Adrenal gland (tissue), 12 donors: Measurements from ENCODE around the gene NAALADL2. TPM values are rescaled to one million over a fixed set of nuclear protein-coding genes. Genes with fewer than 3 reads are reported as not detected.

ENCODE experiments used
- DNase-seq, 7 donors: peaks; one replicate each; pipeline ENCODE4 v3.0.0-alpha.2; 2019 to 2020
- H3K27ac ChIP-seq, 5 donors: fragments of 200-600 bp; sonication (generic) in 4 of 5; 1 replicate in 3 of 5; 2 replicates in 2 of 5; pipeline versions ENCODE4 v1.5.1 to v1.8.0; 2016 to 2020; ENCODE audit warnings: mild to moderate bottlenecking in 1 of 5
- H3K27me3 ChIP-seq: fragments of 200-600 bp; 2 replicates; pipeline ENCODE4 v1.8.0; 2021
- H3K36me3 ChIP-seq, 2 donors: fragments of 200-600 bp; replicated peaks in 1 of 2; 1 replicate in 1 of 2; 2 replicates in 1 of 2; pipeline versions ENCODE4 v1.5.1 to v1.8.0; 2018 to 2022
- H3K4me1 ChIP-seq, 2 donors: fragments of 200-600 bp; replicated peaks in 1 of 2; 1 replicate in 1 of 2; 2 replicates in 1 of 2; pipeline versions ENCODE4 v1.5.1 to v1.8.0; 2018 to 2021
- H3K4me3 ChIP-seq, 4 donors: fragments of 200-600 bp; sonication (generic) in 3 of 4; one replicate each; pipeline ENCODE4 v1.5.1; 2016 to 2018
- H3K9me3 ChIP-seq, 3 donors: fragments of 200-600 bp; sonication (generic) in 1 of 3; replicated peaks in 1 of 3; 1 replicate in 2 of 3; 2 replicates in 1 of 3; pipeline versions ENCODE4 v1.5.1 to v1.8.0; 2016 to 2021
- POLR2A ChIP-seq, 2 donors: fragments of 450-650 bp; IDR thresholded peaks; one replicate each; pipeline ENCODE4 v1.6.1; 2017; ENCODE audit warnings: antibody characterized with exemption in 2 of 2, mild to moderate bottlenecking in 2 of 2, moderate library complexity in 1 of 2
- WGBS, 4 donors: extraction: QIAGEN DNeasy Blood & Tissue Kit in 2 of 4; methylation state at CpG; one replicate each; pipeline versions ENCODE4 v1.1.5 to v1.1.7; 2013 to 2017; 5-methylcytosine and 5-hydroxymethylcytosine counted together
- intact Hi-C, 2 donors: fragments of 100-400 bp; cut with DNase I; formaldehyde crosslinking; loops; one replicate each; pipeline versions ENCODE4 v1.14.1 to v1.15.0; 2022 to 2023
- polyA plus RNA-seq, 3 donors: library from polyadenylated mRNA; stranded (reverse); fragments of 200-250 nt in 2 of 3; fragments of 350-450 nt in 1 of 3; fragmentation: Illumina TruSeq in 1 of 3; extraction: RNeasy Lipid Tissue Mini Kit (QIAGEN cat#74804) in 1 of 3; gene quantifications; one replicate each; pipeline ENCODE4 v1.2.3, GENCODE V29; 2013 to 2014
- total RNA-seq, 9 donors: library from RNA; depleted of rRNA in 4 of 9; stranded (reverse); fragments of >200 nt in 4 of 9; fragments of 120-200 nt in 1 of 9; fragmentation: NEBNext Ultra II Directional in 1 of 9; extraction: Animal tissue kit (Norgen Biotek cat#: 25700) in 1 of 9; gene quantifications; one replicate each; pipeline versions ENCODE4 v1.1.0 to v1.2.4, GENCODE V29; 2013 to 2023
- TF ChIP-seq, protein P1 (sequence below), 6 experiments: fragments of 450-650 bp in 4 of 6; fragments of 200-600 bp in 2 of 6; sonication (generic) in 1 of 6; IDR thresholded peaks; 1 replicate in 5 of 6; 2 replicates in 1 of 6; pipeline versions ENCODE4 v1.5.1 to v1.8.0; 2016 to 2021; ENCODE audit warnings: antibody characterized with exemption in 6 of 6, mild to moderate bottlenecking in 2 of 6, moderate library complexity in 1 of 6
- donor health status: healthy with polysubstance abuse.
- donor health status: Bipolar disorder and iron deficiency.
- donor health status: DM: yes; HTN: yes; CAD: no.
- donor health status: DM: no; HTN: no; CAD: no.
- donor health status: DM: no; HTN: no; CAD: no.
- donor health status: DM: yes; HTN: yes; CAD: no.

Gene NAALADL2
- total and polyA plus RNA-seq, 12 donors = 0.24 to 7.8 (median 4.8) TPM

DNA sequence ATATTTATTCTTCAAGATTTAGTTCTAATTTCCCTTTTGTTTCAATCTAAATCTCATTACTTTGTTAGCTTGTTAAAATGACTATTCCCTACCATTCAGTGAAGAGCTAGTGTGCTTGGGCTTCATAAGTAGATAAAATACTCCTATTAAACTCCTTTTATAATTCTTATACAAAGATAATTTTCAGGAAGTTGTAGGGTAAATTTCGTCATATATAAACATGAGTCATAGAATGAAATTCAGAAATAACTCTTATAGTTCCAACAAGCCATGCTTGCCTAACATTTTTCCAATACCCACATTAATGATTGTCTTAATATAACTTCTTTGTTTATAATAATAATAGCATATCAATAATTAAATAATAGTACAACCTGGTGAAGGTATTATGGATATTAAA, 407.3 kb downstream of the NAALADL2 start:
- no peaks in the 10 kb centered on the region for H3K4me1 ChIP-seq
- TF ChIP-seq, protein P1, sequence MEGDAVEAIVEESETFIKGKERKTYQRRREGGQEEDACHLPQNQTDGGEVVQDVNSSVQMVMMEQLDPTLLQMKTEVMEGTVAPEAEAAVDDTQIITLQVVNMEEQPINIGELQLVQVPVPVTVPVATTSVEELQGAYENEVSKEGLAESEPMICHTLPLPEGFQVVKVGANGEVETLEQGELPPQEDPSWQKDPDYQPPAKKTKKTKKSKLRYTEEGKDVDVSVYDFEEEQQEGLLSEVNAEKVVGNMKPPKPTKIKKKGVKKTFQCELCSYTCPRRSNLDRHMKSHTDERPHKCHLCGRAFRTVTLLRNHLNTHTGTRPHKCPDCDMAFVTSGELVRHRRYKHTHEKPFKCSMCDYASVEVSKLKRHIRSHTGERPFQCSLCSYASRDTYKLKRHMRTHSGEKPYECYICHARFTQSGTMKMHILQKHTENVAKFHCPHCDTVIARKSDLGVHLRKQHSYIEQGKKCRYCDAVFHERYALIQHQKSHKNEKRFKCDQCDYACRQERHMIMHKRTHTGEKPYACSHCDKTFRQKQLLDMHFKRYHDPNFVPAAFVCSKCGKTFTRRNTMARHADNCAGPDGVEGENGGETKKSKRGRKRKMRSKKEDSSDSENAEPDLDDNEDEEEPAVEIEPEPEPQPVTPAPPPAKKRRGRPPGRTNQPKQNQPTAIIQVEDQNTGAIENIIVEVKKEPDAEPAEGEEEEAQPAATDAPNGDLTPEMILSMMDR (IDR thresholded peaks at IDR 0.05) = no peak
- TF ChIP-seq POLR2A (IDR thresholded peaks at IDR 0.05) = no peak
- intact Hi-C loops = no loop called here
- H3K36me3 ChIP-seq = no peaks in the 10 kb centered on the region
- DNase-seq = no peak
- no peak overlapping the region for H3K27ac ChIP-seq
- H3K9me3 ChIP-seq = no peaks in the 10 kb centered on the region
- no peaks in the 10 kb centered on the region for H3K27me3 ChIP-seq
- no peak overlapping the region for H3K4me3 ChIP-seq
- 32 to 61% (median 54%) methylated on average over 1 of the region's 1 CpG for WGBS, 4 donors

DNA sequence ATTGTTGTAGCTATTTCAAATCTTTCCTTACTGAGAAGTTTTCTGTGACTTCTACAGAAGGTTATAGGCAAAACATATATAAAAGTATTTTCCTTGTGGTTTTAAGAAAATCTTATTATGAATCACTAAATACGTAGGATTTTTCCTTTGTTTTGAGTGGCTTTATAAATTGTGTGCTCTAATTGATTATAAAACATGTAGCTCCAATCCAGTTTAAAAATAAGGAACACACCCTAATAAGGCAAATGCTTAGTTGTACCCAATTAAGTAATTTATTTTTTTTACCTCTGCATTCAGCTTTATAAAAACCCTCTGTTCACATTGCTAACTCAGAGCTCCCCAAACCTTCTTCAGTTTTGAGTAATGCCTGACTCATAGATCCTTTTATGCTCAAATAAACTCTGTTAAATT, 408.0 kb downstream of the NAALADL2 start:
- H3K9me3 ChIP-seq = no peaks in the 10 kb centered on the region
- intact Hi-C loops = no loop called here
- TF ChIP-seq POLR2A (IDR thresholded peaks at IDR 0.05) = no peak
- TF ChIP-seq, protein P1 (IDR thresholded peaks at IDR 0.05) = no peak
- no peak overlapping the region for H3K27ac ChIP-seq
- no peak for DNase-seq
- no peaks in the 10 kb centered on the region for H3K4me1 ChIP-seq
- H3K4me3 ChIP-seq = no peak overlapping the region
- H3K36me3 ChIP-seq = no peaks in the 10 kb centered on the region
- no peaks in the 10 kb centered on the region for H3K27me3 ChIP-seq
- WGBS, 4 donors = 74 to 90% (median 84%) methylated on average over 1 of the region's 1 CpG

DNA sequence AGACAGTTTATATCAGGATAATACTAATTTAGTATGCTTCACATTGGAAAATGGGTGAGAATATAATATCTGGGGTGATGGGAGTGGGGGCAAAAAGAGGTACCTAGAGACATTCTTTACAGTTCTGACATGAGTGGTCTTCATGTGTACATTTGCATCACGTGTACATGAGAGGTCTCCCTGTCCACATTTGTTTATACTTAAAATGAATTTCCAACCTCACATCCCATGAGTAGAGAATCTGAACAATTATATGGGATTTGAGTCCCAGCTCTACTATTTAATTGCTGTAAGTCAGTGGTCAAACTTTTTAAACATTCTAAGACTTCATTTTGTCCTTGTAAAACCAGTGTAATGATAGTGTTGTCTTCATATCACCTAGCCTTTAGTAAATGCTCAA, 408.4 kb downstream of the NAALADL2 start:
- Histone ChIP-seq H3K27me3 (no peaks in the 10 kb centered on the region), H3K27ac (no peak overlapping the region), H3K9me3 (no peaks in the 10 kb centered on the region), H3K36me3 (no peaks in the 10 kb centered on the region), H3K4me3 (no peak overlapping the region), H3K4me1 (no peaks in the 10 kb centered on the region)
- intact Hi-C loops = no loop called here
- no peak for DNase-seq
- WGBS, 4 donors = 0 to 43% (median 37%) methylated on average over 1 of the region's 1 CpG
- no peak for TF ChIP-seq POLR2A (IDR thresholded peaks at IDR 0.05)
- TF ChIP-seq, protein P1 (IDR thresholded peaks at IDR 0.05) = no peak

DNA sequence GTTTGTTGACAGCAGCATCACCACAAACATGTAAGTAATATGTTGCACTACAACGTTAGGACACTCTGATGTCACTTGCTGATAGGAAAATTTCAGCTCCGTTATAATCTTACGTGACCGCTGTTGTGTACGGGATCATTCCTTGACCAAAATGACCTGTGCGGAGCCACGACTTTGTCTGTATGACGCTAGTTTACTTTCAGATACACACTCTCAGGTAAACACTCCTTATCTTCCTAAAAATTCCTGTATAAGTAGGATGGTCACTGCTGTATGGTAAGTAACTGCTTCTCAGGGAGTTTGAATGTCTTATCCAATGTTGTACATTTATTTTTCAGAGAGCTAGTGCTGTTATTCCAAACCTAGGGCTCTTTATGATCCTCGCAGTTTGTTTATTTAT, 410.3 kb downstream of the NAALADL2 start:
- Histone ChIP-seq H3K27ac (no peak overlapping the region), H3K4me1 (no peaks in the 10 kb centered on the region), H3K4me3 (no peak overlapping the region), H3K9me3 (no peaks in the 10 kb centered on the region), H3K36me3 (no peaks in the 10 kb centered on the region), H3K27me3 (no peaks in the 10 kb centered on the region)
- DNase-seq = no peak
- intact Hi-C loops = no loop called here
- TF ChIP-seq, protein P1 (IDR thresholded peaks at IDR 0.05) = no peak
- no peak for TF ChIP-seq POLR2A (IDR thresholded peaks at IDR 0.05)
- WGBS, 4 donors = 89 to 93% (median 91%) methylated on average over 9 of the region's 9 CpGs
